HL-60 (cell line): Measurements from ENCODE around the gene GPNMB.

Experiments used
- CTCF ChIP-seq: IDR thresholded peaks from one replicate; pipeline ENCODE4 v1.5.1; 2011; ENCODE audit warnings: low read length, control low read depth, inconsistent platforms; ENCODE audit not compliant: insufficient read depth
- GABPA ChIP-seq: IDR thresholded peaks from 2 replicates; pipeline ENCODE4 v1.6.1; 2012; ENCODE audit warnings: low read depth
- POLR2AphosphoS5 ChIP-seq: IDR thresholded peaks from 2 replicates; pipeline ENCODE4 v1.6.1; 2012; ENCODE audit warnings: low read depth
- REST ChIP-seq: IDR thresholded peaks from 2 replicates; pipeline ENCODE4 v1.6.1; 2012; ENCODE audit warnings: low read depth; ENCODE audit not compliant: insufficient replicate concordance
- SPI1 ChIP-seq: IDR thresholded peaks from 2 replicates; pipeline ENCODE4 v1.6.1; 2012; ENCODE audit warnings: low read depth, mild to moderate bottlenecking, borderline replicate concordance

- TF ChIP-seq CTCF (no peak), REST (no peak), POLR2AphosphoS5 (no peak), GABPA (no peak), SPI1 (no peak)
These were observed 6.9 kb upstream of the GPNMB start for GRCh38 chr7:23239698-23240097.
